Erythroblast (primary cell): ENCODE measurements around the gene PTPRN2.

Experiments
- GATA1 ChIP-seq: IDR thresholded peaks from 2 replicates; pipeline ENCODE4 v1.6.1; 2011; ENCODE audit warnings: low read depth, mild to moderate bottlenecking, control low read depth, low read length, moderate library complexity
- POLR2A ChIP-seq: IDR thresholded peaks from 2 replicates; pipeline ENCODE4 v1.6.1; 2011; ENCODE audit warnings: mild to moderate bottlenecking, low read length

- TF ChIP-seq POLR2A (no peak), GATA1 (no peak)
Observed at GRCh38 chr7:158329014-158329610, 258.5 kb downstream of the PTPRN2 start.
